Stimulated activated CD8-positive, alpha-beta memory T cell treated with anti-CD3 and anti-CD28 coated beads, Interleukin-2, amount 100 ng/mL, for 48 hours (primary cell): Measurements from ENCODE around the gene PHRF1.

Experiments
- DNase-seq, 2 donors: peaks; one replicate each; pipeline ENCODE4 v3.0.0-alpha.2; 2020; ENCODE audit warnings: low read depth in 2 of 2

PHRF1 gene

GRCh38 chr11:575996-576768 lies at the start of gene PHRF1:
PHRF1 (plus strand) TSS chr11:576470; CDS start chr11:581513, 5,043 bp downstream.
- DNase-seq, result peak; percentile 90 to 92

GRCh38 chr11:528166-528814 lies 48.0 kb upstream of the PHRF1 start:
- no peak for DNase-seq

GRCh38 chr11:528815-529727 lies 47.2 kb upstream of the PHRF1 start:
- no peak for DNase-seq

- no peak for DNase-seq
Measured at GRCh38 chr11:529728-530411, 46.4 kb upstream of the PHRF1 start.

- no peak for DNase-seq
Measured at GRCh38 chr11:530960-531831, 45.1 kb upstream of the PHRF1 start.

GRCh38 chr11:531919-532526 lies 44.2 kb upstream of the PHRF1 start:
- DNase-seq, result no peak

GRCh38 chr11:532527-532985 lies 43.7 kb upstream of the PHRF1 start:
- no peak for DNase-seq

- DNase-seq, result no peak
Measured at GRCh38 chr11:532986-533585, 43.2 kb upstream of the PHRF1 start.

- DNase-seq, result no peak
Measured at GRCh38 chr11:533586-534395, 42.5 kb upstream of the PHRF1 start.

GRCh38 chr11:534396-535209 lies 41.7 kb upstream of the PHRF1 start:
- no peak for DNase-seq

- DNase-seq, result no peak
Measured at GRCh38 chr11:535210-535518, 41.1 kb upstream of the PHRF1 start.

GRCh38 chr11:535519-536454 lies 40.5 kb upstream of the PHRF1 start, which contains the start of gene HRAS:
HRAS (minus strand) TSS chr11:535576.
- DNase-seq, result peak; percentile 93 to 97

- peak; percentile 88 to 89 for DNase-seq
Measured at GRCh38 chr11:536841-537621, 39.2 kb upstream of the PHRF1 start, which contains the start of gene LRRC56. LRRC56 (plus strand) TSS chr11:537527; CDS start chr11:540685, 3,158 bp downstream.

GRCh38 chr11:537622-538430 lies 38.4 kb upstream of the PHRF1 start:
- DNase-seq, result no peak

- DNase-seq, result no peak
Measured at GRCh38 chr11:538431-539051, 37.7 kb upstream of the PHRF1 start.
